Gastrocnemius medialis (tissue), 4 donors: Measurements from ENCODE around the gene ANO5. TPM values are rescaled to one million over a fixed set of nuclear protein-coding genes. Genes with fewer than 3 reads are reported as not detected.

Experiments
- ATAC-seq, 2 donors: fragments of 150-250 bp; one replicate each; pipeline ENCODE4 v1.9.1; 2016
- DNase-seq, 2 donors: peaks; one replicate each; pipeline ENCODE4 v3.0.0-alpha.2; 2019
- H3K27ac ChIP-seq, 4 donors: fragments of 200-600 bp; sonication (generic); 1 replicate in 1 of 4; 2 replicates in 3 of 4; pipeline ENCODE4 v1.5.1; 2016 to 2018; ENCODE audit warnings: mild to moderate bottlenecking in 2 of 4, moderate library complexity in 1 of 4
- H3K27me3 ChIP-seq, 3 donors: fragments of 200-600 bp; sonication (generic) in 2 of 3; 1 replicate in 1 of 3; 2 replicates in 2 of 3; pipeline versions ENCODE4 v1.5.1 to v1.6.0; 2016 to 2019; ENCODE audit warnings: mild to moderate bottlenecking in 1 of 3, moderate library complexity in 1 of 3
- H3K36me3 ChIP-seq, 2 donors: fragments of 200-600 bp; sonication (generic) in 1 of 2; one replicate each; pipeline ENCODE4 v1.5.1; 2017 to 2018
- H3K4me1 ChIP-seq, 2 donors: fragments of 200-600 bp; sonication (generic) in 1 of 2; one replicate each; pipeline ENCODE4 v1.5.1; 2016 to 2017; ENCODE audit warnings: mild to moderate bottlenecking in 2 of 2
- H3K4me3 ChIP-seq, 4 donors: fragments of 200-600 bp; sonication (generic) in 3 of 4; 1 replicate in 1 of 4; 2 replicates in 3 of 4; pipeline ENCODE4 v1.5.1; 2016 to 2019; ENCODE audit warnings: mild to moderate bottlenecking in 2 of 4
- H3K9me3 ChIP-seq, 3 donors: fragments of 200-600 bp; sonication (generic) in 2 of 3; 1 replicate in 1 of 3; 2 replicates in 2 of 3; pipeline ENCODE4 v1.5.1; 2016 to 2019
- CTCF ChIP-seq, 5 experiments: fragments of 450-650 bp in 3 of 5; fragments of 200-600 bp in 2 of 5; sonication (generic) in 2 of 5; IDR thresholded peaks in 4 of 5; conservative IDR thresholded peaks in 1 of 5; 1 replicate in 4 of 5; 2 replicates in 1 of 5; pipeline ENCODE4 v1.5.1; 2016 to 2019; ENCODE audit warnings: antibody characterized with exemption in 5 of 5, mild to moderate bottlenecking in 3 of 5, moderate library complexity in 3 of 5
- POLR2A ChIP-seq, 2 donors: fragments of 450-650 bp; IDR thresholded peaks; one replicate each; pipeline ENCODE4 v1.6.1; 2017; ENCODE audit warnings: antibody characterized with exemption in 2 of 2, mild to moderate bottlenecking in 2 of 2, moderate library complexity in 2 of 2
- in situ Hi-C, 4 donors: fragments of 200-750 bp; cut with MboI; loops; one replicate each; pipeline versions ENCODE4 v1.15.0 to v1.8.0; 2017; ENCODE audit warnings: low sequenced_read_pairs in 4 of 4
- intact Hi-C: fragments of 100-400 bp; cut with DNase I; formaldehyde crosslinking; loops from one replicate; pipeline ENCODE4 v1.15.1; 2023; ENCODE audit warnings: low total_unique reads
- total RNA-seq, 4 donors: library from RNA; depleted of rRNA; stranded (reverse); fragments of >200 nt; gene quantifications; one replicate each; pipeline versions ENCODE4 v1.1.0 to v1.2.3, GENCODE V29; 2016

ANO5 gene
- total RNA-seq, 4 donors from 2014 or later: 18.8 to 71.2 (median 35.4) TPM

- intact Hi-C loops: no loop called here
- DNase-seq (no peak), ATAC-seq (no peak)
- H3K4me1 ChIP-seq: no peaks in the 10 kb centered on the region
- H3K27me3 ChIP-seq: no peaks in the 10 kb centered on the region
- no peaks in the 10 kb centered on the region for H3K36me3 ChIP-seq
- no peak for TF ChIP-seq POLR2A (IDR thresholded peaks at IDR 0.05)
- TF ChIP-seq CTCF (IDR thresholded peaks at IDR 0.05 in 4 of 5, conservative IDR thresholded peaks at IDR 0.05 in 1 of 5): no peak
- H3K27ac ChIP-seq: no peak overlapping the region
- no peak overlapping the region for H3K4me3 ChIP-seq
- in situ Hi-C loops: loop anchor here in 1 of 4 donors (10.0 kb wide), 1 partner anchor 131 kb away; no protein-coding TSS in a partner anchor
- no peaks in the 10 kb centered on the region for H3K9me3 ChIP-seq
Measured at GRCh38 chr11:22173532-22173931, 19.4 kb upstream of the ANO5 start.

- TF ChIP-seq CTCF (IDR thresholded peaks at IDR 0.05 in 4 of 5, conservative IDR thresholded peaks at IDR 0.05 in 1 of 5) (no peak), POLR2A (IDR thresholded peaks at IDR 0.05) (no peak)
- in situ Hi-C loops: loop anchor here in 2 of 4 donors (10.0 to 25.0 kb wide), 2 partner anchors 128 to 485 kb away; partner anchors contain the start of gene GAS2 (in 1 of the 2)
- H3K4me3 ChIP-seq: no peak overlapping the region
Measured at GRCh38 chr11:22177186-22177585, 15.7 kb upstream of the ANO5 start.

GRCh38 chr11:22179626-22180025, 13.3 kb upstream of the ANO5 start:
- no peak overlapping the region for H3K4me3 ChIP-seq
- no peaks in the 10 kb centered on the region for H3K4me1 ChIP-seq
- intact Hi-C loops: no loop called here
- in situ Hi-C loops: loop anchor here in 2 of 4 donors (10.0 to 25.0 kb wide), 2 partner anchors 125 to 483 kb away; partner anchors contain the start of gene GAS2 (in 1 of the 2)
- no peak overlapping the region for H3K27ac ChIP-seq
- ATAC-seq: no peak
- H3K36me3 ChIP-seq: no peaks in the 10 kb centered on the region
- no peaks in the 10 kb centered on the region for H3K27me3 ChIP-seq
- H3K9me3 ChIP-seq: no peaks in the 10 kb centered on the region
- DNase-seq: no peak
- TF ChIP-seq POLR2A (IDR thresholded peaks at IDR 0.05) (no peak), CTCF (IDR thresholded peaks at IDR 0.05 in 4 of 5, conservative IDR thresholded peaks at IDR 0.05 in 1 of 5) (no peak)

More at GRCh38 chr11:22177186-22177585, 15.7 kb upstream of the ANO5 start:
- Histone ChIP-seq H3K36me3 (no peaks in the 10 kb centered on the region), H3K9me3 (no peaks in the 10 kb centered on the region), H3K27me3 (no peaks in the 10 kb centered on the region), H3K27ac (no peak overlapping the region), H3K4me1 (no peaks in the 10 kb centered on the region)
- ATAC-seq: no peak
- DNase-seq: no peak
- intact Hi-C loops: no loop called here

- H3K27me3 ChIP-seq: no peaks in the 10 kb centered on the region
- H3K4me3 ChIP-seq: no peak overlapping the region
- in situ Hi-C loops (loop anchor here in 1 of 4 donors (25.0 kb wide), 1 partner anchor 482 kb away; the partner anchor contains the start of gene GAS2), intact Hi-C loops (no loop called here)
- no peaks in the 10 kb centered on the region for H3K9me3 ChIP-seq
- TF ChIP-seq CTCF (IDR thresholded peaks at IDR 0.05 in 4 of 5, conservative IDR thresholded peaks at IDR 0.05 in 1 of 5) (no peak), POLR2A (IDR thresholded peaks at IDR 0.05) (no peak)
- no peak for ATAC-seq
- no peak for DNase-seq
- H3K27ac ChIP-seq: no peak overlapping the region
- no peaks in the 10 kb centered on the region for H3K36me3 ChIP-seq
- H3K4me1 ChIP-seq: no peaks in the 10 kb centered on the region
Measured at GRCh38 chr11:22180131-22180530, 12.8 kb upstream of the ANO5 start.
